Ovary (tissue), 3 donors: ENCODE data around the gene ZNF724.
"Not testable (repeated sequence)": the region's sequence is repeated elsewhere in the genome, so short reads cannot be mapped to it uniquely, and the experiment has no call there.

ENCODE experiments used
- EP300 ChIP-seq: sonication (generic); formaldehyde crosslinking; IDR thresholded peaks from one replicate; pipeline ENCODE4 v1.6.1; 2017; ENCODE audit warnings: antibody characterized with exemption
- TF ChIP-seq, protein P1 (sequence below), 3 donors: fragments of 450-650 bp in 2 of 3; fragments of 200-600 bp in 1 of 3; IDR thresholded peaks; one replicate each; pipeline versions ENCODE4 v1.5.1 to v1.8.0; 2016 to 2022; ENCODE audit warnings: antibody characterized with exemption in 3 of 3, mild to moderate bottlenecking in 1 of 3
- donor health status: DM: no; HTN: no; CAD: no.

GRCh38 chr19:23253256-23253655 is 3.1 kb upstream of the ZNF724 start:
- TF ChIP-seq, protein P1, sequence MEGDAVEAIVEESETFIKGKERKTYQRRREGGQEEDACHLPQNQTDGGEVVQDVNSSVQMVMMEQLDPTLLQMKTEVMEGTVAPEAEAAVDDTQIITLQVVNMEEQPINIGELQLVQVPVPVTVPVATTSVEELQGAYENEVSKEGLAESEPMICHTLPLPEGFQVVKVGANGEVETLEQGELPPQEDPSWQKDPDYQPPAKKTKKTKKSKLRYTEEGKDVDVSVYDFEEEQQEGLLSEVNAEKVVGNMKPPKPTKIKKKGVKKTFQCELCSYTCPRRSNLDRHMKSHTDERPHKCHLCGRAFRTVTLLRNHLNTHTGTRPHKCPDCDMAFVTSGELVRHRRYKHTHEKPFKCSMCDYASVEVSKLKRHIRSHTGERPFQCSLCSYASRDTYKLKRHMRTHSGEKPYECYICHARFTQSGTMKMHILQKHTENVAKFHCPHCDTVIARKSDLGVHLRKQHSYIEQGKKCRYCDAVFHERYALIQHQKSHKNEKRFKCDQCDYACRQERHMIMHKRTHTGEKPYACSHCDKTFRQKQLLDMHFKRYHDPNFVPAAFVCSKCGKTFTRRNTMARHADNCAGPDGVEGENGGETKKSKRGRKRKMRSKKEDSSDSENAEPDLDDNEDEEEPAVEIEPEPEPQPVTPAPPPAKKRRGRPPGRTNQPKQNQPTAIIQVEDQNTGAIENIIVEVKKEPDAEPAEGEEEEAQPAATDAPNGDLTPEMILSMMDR (IDR thresholded peaks at IDR 0.05), result not testable (repeated sequence)
- not testable (repeated sequence) for TF ChIP-seq EP300
